NCI-H2081 (cell line): ENCODE results near the gene EDEM2.
"Not testable (repeated sequence)": the region's sequence is repeated elsewhere in the genome, so short reads cannot be mapped to it uniquely, and the experiment has no call there.

Experiments
- DNase-seq, 2 experiments: peaks; one replicate each; lab custom pipeline; 2025; lab: John Stamatoyannopoulos, UW

Gene EDEM2

GRCh38 chr20:35146920-35147574 is at the start of gene EDEM2:
TSS of gene EDEM2 (minus strand) at chr20:35147336. CDS start at chr20:35147258, 78 bp downstream.
- DNase-seq, result peak; percentile 88 to 93

- no peak for DNase-seq
These were observed 49.2 kb upstream of the EDEM2 start for GRCh38 chr20:35196313-35196712.

- not testable (repeated sequence) for DNase-seq
These were observed 46.1 kb upstream of the EDEM2 start for GRCh38 chr20:35193031-35193791.

DNA sequence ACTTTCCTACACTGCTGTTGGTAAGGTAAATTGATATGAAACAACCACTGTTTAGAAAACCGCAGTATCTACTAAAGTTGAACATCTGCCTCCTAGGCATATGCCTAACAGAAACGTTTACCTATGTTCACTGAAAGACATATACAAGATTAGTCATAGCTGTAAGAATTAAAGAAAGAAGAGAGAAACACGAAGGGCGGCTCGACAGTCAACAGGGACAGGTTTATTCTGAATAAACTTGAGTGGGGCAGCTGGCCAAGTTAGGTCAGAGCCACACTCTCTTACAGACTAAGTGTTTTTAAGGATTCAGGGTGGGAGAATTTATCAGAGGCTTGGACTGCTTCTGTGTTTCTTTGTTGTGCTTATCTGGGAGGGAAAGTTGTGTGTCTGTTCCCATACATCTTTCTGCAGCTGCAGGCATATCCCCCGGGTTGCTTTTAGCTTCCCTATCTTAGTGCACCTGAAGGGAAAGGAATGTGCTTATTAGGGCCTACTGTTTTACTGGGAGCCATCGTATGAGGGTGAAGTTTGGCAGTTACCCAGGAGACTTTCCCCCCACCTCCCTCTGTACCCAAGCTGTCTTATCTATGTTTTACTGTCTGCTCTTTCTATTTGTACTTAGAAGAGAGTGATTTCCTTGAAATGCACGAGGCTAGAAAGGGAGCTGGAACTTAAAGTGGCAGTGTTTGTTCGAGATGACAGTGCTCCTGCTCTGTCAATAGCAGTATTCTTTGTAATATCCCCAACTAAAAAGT is 45.2 kb upstream of the EDEM2 start:
- DNase-seq, result no peak

- DNase-seq, result no peak
These were observed 44.4 kb upstream of the EDEM2 start for GRCh38 chr20:35191419-35192117.

DNA sequence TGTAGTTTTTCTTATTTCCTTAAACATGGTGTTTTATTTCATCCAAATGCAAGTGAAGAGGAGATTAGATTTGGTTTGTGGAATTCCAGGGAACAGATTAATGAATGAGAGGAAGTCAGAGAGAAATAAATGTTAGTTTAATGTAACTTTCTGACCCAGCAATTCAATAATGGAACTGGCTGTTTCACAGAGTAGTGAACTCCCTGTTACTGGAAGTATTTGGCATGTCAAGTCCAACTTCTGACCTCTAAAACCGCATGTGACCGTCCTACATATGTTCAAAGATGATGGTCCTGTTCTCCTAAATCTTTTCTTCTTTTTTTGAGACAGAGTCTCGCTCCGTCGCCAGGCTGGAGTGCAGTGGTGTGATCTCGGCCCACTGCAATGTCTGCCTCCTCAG is 43.4 kb upstream of the EDEM2 start:
- DNase-seq, result no peak

GRCh38 chr20:35189223-35189622 is 42.1 kb upstream of the EDEM2 start:
- not testable (repeated sequence) for DNase-seq

GRCh38 chr20:35187584-35188190 is 40.6 kb upstream of the EDEM2 start:
- DNase-seq, result no peak

- not testable (repeated sequence) for DNase-seq
These were observed 39.7 kb upstream of the EDEM2 start for GRCh38 chr20:35186691-35187289.

DNA sequence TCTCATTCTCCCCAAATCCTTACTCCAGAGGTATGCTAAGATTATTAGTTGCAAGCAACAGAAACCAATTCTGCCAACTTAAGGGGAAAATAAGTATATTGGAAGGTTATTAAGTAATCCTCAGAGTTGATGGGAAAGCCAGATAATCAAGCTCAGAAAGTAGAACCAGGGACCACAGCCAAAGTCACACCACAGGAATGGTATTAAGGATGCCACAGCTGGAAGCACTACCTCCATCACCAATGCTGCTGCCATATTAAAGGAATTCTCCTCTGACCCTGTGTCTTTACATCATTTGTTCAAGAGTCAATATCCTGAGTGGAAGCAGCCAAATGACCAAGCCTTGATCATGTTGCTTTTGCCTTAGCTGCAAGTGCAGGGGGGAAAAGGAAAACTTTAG is 34.6 kb upstream of the EDEM2 start:
- DNase-seq, result no peak

- no peak for DNase-seq
These were observed 33.1 kb upstream of the EDEM2 start for GRCh38 chr20:35180266-35180665.

DNA sequence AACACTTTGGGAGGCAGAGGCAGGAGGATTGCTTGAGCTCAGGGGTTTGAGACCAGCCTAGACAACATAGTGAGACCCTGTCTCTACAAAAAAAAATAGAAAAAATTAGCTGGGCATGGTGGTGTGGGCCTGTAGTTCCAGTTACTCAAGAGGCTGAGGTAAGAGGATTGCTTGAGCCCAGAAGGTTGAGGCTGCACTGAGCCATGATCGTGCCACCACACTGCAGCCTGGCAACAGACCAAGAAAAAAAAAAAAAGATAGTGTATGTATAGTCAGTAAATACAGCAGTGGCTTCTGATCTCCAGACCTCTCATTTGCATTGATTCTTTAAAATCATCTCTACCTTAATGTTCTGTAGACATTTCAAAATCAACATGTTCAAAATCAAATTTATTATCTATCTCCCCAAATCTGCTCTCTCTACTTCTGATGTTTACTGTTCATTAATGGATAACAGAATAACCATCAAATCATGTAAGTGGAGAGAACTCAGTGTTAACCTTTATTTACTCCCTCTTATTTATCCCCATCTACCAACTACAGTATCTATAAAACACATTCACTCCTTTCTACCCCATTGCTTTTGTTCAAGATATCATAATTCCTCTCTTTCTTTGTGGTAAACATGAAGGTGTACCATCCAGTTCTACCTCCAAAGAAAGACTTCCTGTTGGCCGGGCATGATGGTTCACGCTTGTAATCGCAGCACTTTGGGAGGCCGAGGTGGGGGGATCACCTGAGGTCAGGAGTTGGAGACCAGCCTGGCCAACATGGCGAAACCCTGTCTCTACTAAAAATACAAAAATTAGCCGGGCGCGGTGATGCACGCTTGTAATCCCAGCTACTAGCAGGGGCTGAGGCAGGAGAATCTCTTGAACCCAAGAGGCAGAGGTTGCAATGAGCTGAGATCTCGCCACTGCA is 32.4 kb upstream of the EDEM2 start:
- DNase-seq, result no peak

- no peak for DNase-seq
These were observed 29.0 kb upstream of the EDEM2 start for GRCh38 chr20:35176132-35176531.

DNA sequence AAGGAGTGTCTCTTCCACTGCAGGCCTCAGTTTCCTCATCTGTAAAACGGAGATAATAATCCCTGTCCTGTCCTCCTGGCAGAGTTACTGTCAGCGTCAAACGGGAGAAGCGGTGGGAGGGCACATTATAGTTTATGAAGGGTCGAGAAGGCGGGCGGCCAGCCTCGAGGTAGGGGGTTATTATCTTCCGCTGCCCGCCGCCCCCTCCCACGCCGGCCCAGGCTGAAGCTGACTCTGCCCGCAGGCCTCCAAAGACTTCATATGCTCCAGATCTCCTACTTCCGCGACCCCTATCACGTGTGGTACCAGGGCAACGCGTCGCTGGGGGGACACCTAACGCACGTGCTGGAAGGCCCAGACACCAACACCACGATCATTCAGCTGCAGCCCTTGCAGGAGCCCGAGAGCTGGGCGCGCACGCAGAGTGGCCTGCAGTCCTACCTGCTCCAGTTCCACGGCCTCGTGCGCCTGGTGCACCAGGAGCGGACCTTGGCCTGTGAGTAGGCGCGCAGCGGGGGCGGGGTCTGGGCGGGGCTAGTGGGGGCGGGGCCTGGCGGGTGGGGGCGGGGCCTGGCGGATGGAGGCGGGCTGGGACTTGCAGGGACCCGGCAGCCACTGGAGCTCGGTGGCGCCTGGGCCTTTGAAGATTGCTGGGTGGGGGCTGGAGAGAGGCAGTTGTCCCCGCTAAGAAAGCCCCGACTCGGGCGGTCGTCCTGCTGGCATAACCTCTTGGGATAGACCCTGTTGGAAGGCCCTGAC is 27.5 kb upstream of the EDEM2 start:
- DNase-seq, result no peak

DNA sequence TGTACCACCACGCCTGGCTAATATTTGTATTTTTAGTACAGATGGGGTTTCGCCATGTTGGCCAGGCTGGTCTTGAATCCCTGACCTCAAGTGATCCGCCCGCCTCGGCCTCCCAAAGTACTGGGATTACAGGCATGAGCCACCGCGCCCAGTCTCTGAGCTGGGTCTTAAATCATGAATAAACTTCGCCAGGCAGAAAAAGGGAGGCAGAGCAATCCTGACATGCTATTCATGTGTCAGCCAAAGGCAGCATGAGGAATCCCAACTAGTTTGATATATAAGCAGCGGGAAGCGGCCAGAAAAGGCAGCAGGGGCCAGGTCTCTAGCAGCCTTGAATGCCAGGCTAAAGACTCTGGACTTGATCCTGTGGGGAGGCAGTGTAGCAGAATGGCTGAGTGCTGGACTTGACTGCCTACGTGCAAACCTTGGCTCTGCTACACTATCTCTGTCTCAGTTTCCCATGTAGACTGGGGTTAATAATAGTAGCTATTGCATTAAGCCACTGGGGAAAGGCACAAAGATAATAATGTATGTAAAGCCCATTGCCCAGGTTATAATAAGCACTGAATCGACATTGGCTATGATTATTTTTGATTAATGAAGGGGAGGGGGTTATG is 26.5 kb upstream of the EDEM2 start:
- no peak for DNase-seq

- no peak for DNase-seq
These were observed 25.3 kb upstream of the EDEM2 start for GRCh38 chr20:35172434-35172806.

- no peak for DNase-seq
These were observed 24.8 kb upstream of the EDEM2 start, which contains the start of gene PROCR for GRCh38 chr20:35171753-35172433. TSS of gene PROCR (plus strand) at chr20:35172072. CDS start at chr20:35172155, 83 bp downstream.

DNA sequence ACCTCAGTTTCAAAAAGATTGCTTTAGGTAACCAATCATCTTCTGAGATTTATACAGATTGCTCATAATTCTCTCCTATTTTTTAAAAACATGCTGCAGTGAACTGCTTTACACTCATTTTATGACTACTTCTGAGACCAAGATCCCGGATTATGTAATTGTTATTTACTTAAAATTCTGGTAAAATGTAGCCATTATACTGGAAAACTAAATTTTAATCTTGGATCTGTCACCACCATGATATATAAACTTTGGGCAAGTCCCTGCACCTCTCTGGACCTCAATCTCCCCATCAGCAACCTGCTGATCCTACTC is 24.3 kb upstream of the EDEM2 start:
- DNase-seq, result no peak
